H9 (cell line): ENCODE results near the gene GPLD1. TPM values are rescaled to one million over a fixed set of nuclear protein-coding genes. Genes with fewer than 3 reads are reported as not detected.

Experiments
- DNase-seq: peaks from one replicate; pipeline ENCODE4 v3.0.0-alpha.2; 2017
- H2AFZ ChIP-seq: one replicate; pipeline ENCODE4 v1.6.1; 2013; ENCODE audit warnings: mild to moderate bottlenecking, low read length, control low read depth, moderate library complexity
- H2AK5ac ChIP-seq: 2 replicates; pipeline ENCODE4 v1.6.1; 2013; ENCODE audit warnings: low read length, control low read depth, mixed read lengths; ENCODE audit not compliant: insufficient read length
- H2BK120ac ChIP-seq: one replicate; pipeline ENCODE4 v1.6.1; 2013; ENCODE audit warnings: low read depth, mild to moderate bottlenecking, low read length, control low read depth, inconsistent platforms; ENCODE audit not compliant: poor library complexity, severe bottlenecking
- H2BK12ac ChIP-seq: 2 replicates; pipeline ENCODE4 v1.6.1; 2013; ENCODE audit warnings: low read length, control low read depth, mixed read lengths, low read depth; ENCODE audit not compliant: insufficient read length
- H2BK15ac ChIP-seq: 2 replicates; pipeline ENCODE4 v1.6.1; 2013; ENCODE audit warnings: low read depth, low read length, control low read depth
- H2BK20ac ChIP-seq: one replicate; pipeline ENCODE4 v1.6.1; 2013; ENCODE audit warnings: low read depth, mild to moderate bottlenecking, low read length, control low read depth, inconsistent platforms; ENCODE audit not compliant: poor library complexity, severe bottlenecking
- H2BK5ac ChIP-seq: 2 replicates; pipeline ENCODE4 v1.6.1; 2013; ENCODE audit warnings: low read length, control low read depth, mixed read lengths; ENCODE audit not compliant: insufficient read length
- H3K14ac ChIP-seq: 2 replicates; pipeline ENCODE4 v1.6.1; 2013; ENCODE audit warnings: low read length, control low read depth; ENCODE audit not compliant: insufficient read depth
- H3K18ac ChIP-seq: 2 replicates; pipeline ENCODE4 v1.6.1; 2013; ENCODE audit warnings: low read depth, mild to moderate bottlenecking, mixed read lengths, low read length, control low read depth; ENCODE audit not compliant: insufficient read length
- H3K23ac ChIP-seq: 2 replicates; pipeline ENCODE4 v1.6.1; 2013; ENCODE audit warnings: low read length, control low read depth, mixed read lengths, low read depth; ENCODE audit not compliant: insufficient read length
- H3K23me2 ChIP-seq: 2 replicates; pipeline ENCODE4 v1.6.1; 2013; ENCODE audit warnings: low read depth, mild to moderate bottlenecking, mixed read lengths, low read length, control low read depth; ENCODE audit not compliant: insufficient read length, poor library complexity, severe bottlenecking
- H3K27ac ChIP-seq: 2 replicates; pipeline ENCODE4 v1.5.1; 2013; ENCODE audit warnings: low read length, control low read depth, mixed read lengths, low read depth; ENCODE audit not compliant: insufficient read length
- H3K27me3 ChIP-seq: 2 replicates; pipeline ENCODE4 v1.6.1; 2013; ENCODE audit warnings: low read length, control low read depth, inconsistent platforms; ENCODE audit not compliant: insufficient read depth
- H3K4ac ChIP-seq: 2 replicates; pipeline ENCODE4 v1.6.1; 2013; ENCODE audit warnings: low read depth, mild to moderate bottlenecking, control low read depth, inconsistent platforms, low read length, moderate library complexity
- H3K4me1 ChIP-seq: 2 replicates; pipeline ENCODE4 v1.6.1; 2013; ENCODE audit warnings: low read length, control low read depth, inconsistent platforms; ENCODE audit not compliant: insufficient read depth
- H3K4me2 ChIP-seq: 2 replicates; pipeline ENCODE4 v1.6.1; 2013; ENCODE audit warnings: low read length, control low read depth, mixed read lengths; ENCODE audit not compliant: insufficient read length, insufficient read depth
- H3K56ac ChIP-seq: 2 replicates; pipeline ENCODE4 v1.6.1; 2013; ENCODE audit warnings: low read depth, mild to moderate bottlenecking, mixed read lengths, low read length, control low read depth; ENCODE audit not compliant: insufficient read length
- H3K79me1 ChIP-seq: 2 replicates; pipeline ENCODE4 v1.6.1; 2013; ENCODE audit warnings: low read depth, mild to moderate bottlenecking, moderate library complexity, low read length, control low read depth, inconsistent platforms; ENCODE audit not compliant: insufficient read depth, poor library complexity, severe bottlenecking
- H3K79me2 ChIP-seq: 2 replicates; pipeline ENCODE4 v1.6.1; 2013; ENCODE audit warnings: low read length, control low read depth, inconsistent platforms; ENCODE audit not compliant: insufficient read depth
- H3K9ac ChIP-seq: 2 replicates; pipeline ENCODE4 v1.6.1; 2013; ENCODE audit warnings: low read length, control low read depth, mixed read lengths; ENCODE audit not compliant: insufficient read length; ENCODE audit errors: extremely low read depth
- H3K9me3 ChIP-seq: one replicate; pipeline ENCODE4 v1.6.1; 2013; ENCODE audit warnings: low read depth, low read length, inconsistent platforms; ENCODE audit not compliant: control insufficient read depth
- H3T11ph ChIP-seq: one replicate; pipeline ENCODE4 v1.6.1; 2013; ENCODE audit warnings: mild to moderate bottlenecking, low read length, control low read depth, inconsistent platforms
- H4K20me1 ChIP-seq: one replicate; pipeline ENCODE4 v1.6.1; 2013; ENCODE audit not compliant: control insufficient read depth, insufficient read length, insufficient read depth
- H4K5ac ChIP-seq: 2 replicates; pipeline ENCODE4 v1.6.1; 2013; ENCODE audit warnings: low read depth, mild to moderate bottlenecking, mixed read lengths, low read length, control low read depth; ENCODE audit not compliant: insufficient read length
- H4K8ac ChIP-seq: replicated peaks from 2 replicates; pipeline ENCODE4 v1.6.1; 2013; ENCODE audit warnings: low read length, control low read depth, mixed read lengths, low read depth; ENCODE audit not compliant: insufficient read length
- H4K91ac ChIP-seq: 2 replicates; pipeline ENCODE4 v1.6.1; 2013; ENCODE audit warnings: low read depth, mild to moderate bottlenecking, moderate library complexity, mixed read lengths, low read length, control low read depth; ENCODE audit not compliant: insufficient read length
- H3K27ac Mint-ChIP-seq, 3 experiments: 2 replicates in 2 of 3; 3 replicates in 1 of 3; pipeline ENCODE4 v1.8.0; 2020 to 2021; ENCODE audit warnings: mixed read lengths in 3 of 3, mild to moderate bottlenecking in 1 of 3, moderate library complexity in 1 of 3
- H3K27me3 Mint-ChIP-seq: 2 replicates; pipeline ENCODE4 v1.8.0; 2021; ENCODE audit warnings: low read depth, mild to moderate bottlenecking, moderate library complexity, mixed read lengths
- H3K36me3 Mint-ChIP-seq, 3 experiments: 2 replicates in 2 of 3; 3 replicates in 1 of 3; pipeline ENCODE4 v1.8.0; 2020 to 2021; ENCODE audit warnings: low read depth in 3 of 3, mixed read lengths in 3 of 3; ENCODE audit not compliant: insufficient read depth in 1 of 3
- H3K4me1 Mint-ChIP-seq, 2 experiments: 2 replicates each; pipeline ENCODE4 v1.8.0; 2020; ENCODE audit warnings: mixed read lengths in 2 of 2
- H3K4me3 Mint-ChIP-seq, 2 experiments: 2 replicates in 1 of 2; 3 replicates in 1 of 2; pipeline ENCODE4 v1.8.0; 2020 to 2021; ENCODE audit warnings: mild to moderate bottlenecking in 2 of 2, mixed read lengths in 2 of 2, moderate library complexity in 1 of 2
- H3K9me3 Mint-ChIP-seq, 2 experiments: 2 replicates in 1 of 2; 3 replicates in 1 of 2; pipeline ENCODE4 v1.8.0; 2020; ENCODE audit warnings: mild to moderate bottlenecking in 2 of 2, mixed read lengths in 2 of 2, moderate library complexity in 1 of 2
- CTCF ChIP-seq: fragments of 200-600 bp; sonication (generic); conservative IDR thresholded peaks from 3 replicates; pipeline ENCODE4 v1.8.0; 2021; ENCODE audit warnings: antibody characterized with exemption, mild to moderate bottlenecking
- WGBS: extraction: QIAGEN DNeasy Blood & Tissue Kit; methylation state at CpG from one replicate; pipeline ENCODE4 v1.1.7; 2013; ENCODE audit warnings: missing lambda C conversion rate, low lambda C conversion rate, mixed read lengths; ENCODE audit not compliant: insufficient read length; ENCODE audit errors: extremely low coverage; 5-methylcytosine and 5-hydroxymethylcytosine counted together
- total RNA-seq: library from RNA; stranded (reverse); gene quantifications from 2 replicates; pipeline ENCODE4 v1.2.1, GENCODE V29; 2021

GPLD1 gene
- total RNA-seq, 1 experiment from 2014 or later, result 8.0 TPM

GRCh38 chr6:24529985-24530384, 40.6 kb upstream of the GPLD1 start:
- Histone ChIP-seq H2AFZ (no peak overlapping the region), H2BK12ac (no peak overlapping the region), H3K27me3 (no peaks in the 10 kb centered on the region), H2AK5ac (no peak overlapping the region), H3K9ac (no peak overlapping the region), H2BK20ac (no peak overlapping the region), H3K23me2 (no peaks in the 10 kb centered on the region), H3K56ac (no peak overlapping the region), H4K91ac (no peak overlapping the region), H3K23ac (no peak overlapping the region), H3K79me1 (no peaks in the 10 kb centered on the region), H2BK15ac (no peak overlapping the region), H2BK120ac (no peak overlapping the region), H3K9me3 (no peaks in the 10 kb centered on the region), H3K4me1 (0 out of 2 replicates have a peak, but pooled peaks cover 1% of the 10 kb centered on the region), H4K5ac (no peak overlapping the region), H4K20me1 (no peaks in the 10 kb centered on the region), H3K14ac (no peak overlapping the region), H3T11ph (no peak overlapping the region), H2BK5ac (no peak overlapping the region), H3K4me2 (no peak overlapping the region), H4K8ac (no peak overlapping the region), H3K18ac (no peak overlapping the region), H3K27ac (no peak overlapping the region), H3K79me2 (no peaks in the 10 kb centered on the region), H3K4ac (no peak overlapping the region)
- H3K4me1 Mint-ChIP-seq, result peaks cover 0 to 4% of the 10 kb centered on the region in 2 experiments; a peak in 1 of 4 replicates
- no CpG with 5 or more reads among the region's 1 CpG for WGBS
- DNase-seq, result no peak
- no peak overlapping the region for H3K4me3 Mint-ChIP-seq
- H3K36me3 Mint-ChIP-seq, result no peaks in the 10 kb centered on the region; a peak in 1 of 7 replicates
- no peak overlapping the region for H3K27ac Mint-ChIP-seq
- H3K9me3 Mint-ChIP-seq, result no peaks in the 10 kb centered on the region
- TF ChIP-seq CTCF, result no peak
- no peaks in the 10 kb centered on the region for H3K27me3 Mint-ChIP-seq
